ENCODE results near the gene SEPTIN5. TPM values are rescaled to one million over a fixed set of nuclear protein-coding genes. Genes with fewer than 3 reads are reported as not detected.

Gene SEPTIN5
- total RNA-seq, 1 donor from 2014 or later, result 5.0 TPM

DNA sequence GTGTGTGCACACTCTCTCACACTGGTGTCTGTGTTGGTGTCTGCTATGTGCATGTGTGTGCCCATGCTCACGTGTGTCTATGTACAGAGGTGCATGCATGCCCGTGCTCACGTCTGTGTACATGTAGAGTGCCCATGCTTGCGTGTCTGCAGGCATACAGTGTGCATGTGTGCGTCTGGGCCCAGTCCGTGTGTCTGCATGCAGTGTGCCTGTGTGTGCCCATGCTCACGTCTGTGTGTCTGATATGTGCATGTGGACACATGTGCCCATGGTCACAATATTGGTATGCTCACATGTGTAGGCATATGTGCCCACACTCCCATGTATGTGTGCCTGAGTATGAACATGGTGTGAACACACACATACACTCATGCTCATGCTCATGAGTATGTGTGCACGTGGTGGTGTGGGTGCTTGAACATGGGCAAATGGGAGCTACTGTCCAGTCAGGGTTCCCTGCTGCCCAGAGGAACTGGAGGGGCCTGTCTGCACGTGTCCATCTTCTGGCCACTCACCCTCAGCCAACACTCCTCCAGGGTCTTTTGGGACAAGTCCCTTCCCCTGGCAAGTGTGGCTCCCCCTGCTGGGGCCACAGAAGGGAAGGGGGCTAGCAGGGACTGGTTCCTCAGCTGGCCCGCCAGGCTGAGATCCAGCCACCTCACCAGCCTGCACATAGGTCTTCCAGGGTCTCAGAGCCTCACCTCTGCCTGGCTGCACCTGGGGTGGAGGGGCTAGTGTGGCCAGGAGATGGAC is 39.0 kb downstream of the SEPTIN5 start:
- Histone ChIP-seq H3K36me3 (no peaks in the 10 kb centered on the region), H4K20me1 (ENCODE audit: low read depth) (peaks cover 40% of the 10 kb centered on the region), H3K27ac (no peak overlapping the region), H3K9me3 (ENCODE audit: low read depth) (no peaks in the 10 kb centered on the region), H3K4me2 (no peak overlapping the region), H3K4me3 (no peak overlapping the region), H3K4me1 (peaks cover 30% of the 10 kb centered on the region), H3K9ac (no peak overlapping the region), H3K27me3 (peaks cover 77% of the 10 kb centered on the region), H2AFZ (replicated peaks) (no peak overlapping the region), H3F3A (ENCODE audit: low read depth) (peaks cover 7% of the 10 kb centered on the region), H3K79me2 (ENCODE audit: low read depth) (no peaks in the 10 kb centered on the region)
- Mint-ChIP-seq H3K4me3 (no peak overlapping the region), H3K9me3 (no peaks in the 10 kb centered on the region), H3K27me3 (ENCODE audit: insufficient read depth, low read depth) (peaks cover 57% of the 10 kb centered on the region), H3K27ac (no peak overlapping the region), H3K36me3 (no peaks in the 10 kb centered on the region), H3K4me1 (peaks cover 16% of the 10 kb centered on the region)
- TF ChIP-seq, protein P1, sequence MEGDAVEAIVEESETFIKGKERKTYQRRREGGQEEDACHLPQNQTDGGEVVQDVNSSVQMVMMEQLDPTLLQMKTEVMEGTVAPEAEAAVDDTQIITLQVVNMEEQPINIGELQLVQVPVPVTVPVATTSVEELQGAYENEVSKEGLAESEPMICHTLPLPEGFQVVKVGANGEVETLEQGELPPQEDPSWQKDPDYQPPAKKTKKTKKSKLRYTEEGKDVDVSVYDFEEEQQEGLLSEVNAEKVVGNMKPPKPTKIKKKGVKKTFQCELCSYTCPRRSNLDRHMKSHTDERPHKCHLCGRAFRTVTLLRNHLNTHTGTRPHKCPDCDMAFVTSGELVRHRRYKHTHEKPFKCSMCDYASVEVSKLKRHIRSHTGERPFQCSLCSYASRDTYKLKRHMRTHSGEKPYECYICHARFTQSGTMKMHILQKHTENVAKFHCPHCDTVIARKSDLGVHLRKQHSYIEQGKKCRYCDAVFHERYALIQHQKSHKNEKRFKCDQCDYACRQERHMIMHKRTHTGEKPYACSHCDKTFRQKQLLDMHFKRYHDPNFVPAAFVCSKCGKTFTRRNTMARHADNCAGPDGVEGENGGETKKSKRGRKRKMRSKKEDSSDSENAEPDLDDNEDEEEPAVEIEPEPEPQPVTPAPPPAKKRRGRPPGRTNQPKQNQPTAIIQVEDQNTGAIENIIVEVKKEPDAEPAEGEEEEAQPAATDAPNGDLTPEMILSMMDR (IDR thresholded peaks at IDR 0.05), result peak; percentile 46
- TF ChIP-seq EZH2phosphoT487 (IDR thresholded peaks at IDR 0.05), result no peak
- no peak for DNase-seq (ENCODE audit: low spot score)

DNA sequence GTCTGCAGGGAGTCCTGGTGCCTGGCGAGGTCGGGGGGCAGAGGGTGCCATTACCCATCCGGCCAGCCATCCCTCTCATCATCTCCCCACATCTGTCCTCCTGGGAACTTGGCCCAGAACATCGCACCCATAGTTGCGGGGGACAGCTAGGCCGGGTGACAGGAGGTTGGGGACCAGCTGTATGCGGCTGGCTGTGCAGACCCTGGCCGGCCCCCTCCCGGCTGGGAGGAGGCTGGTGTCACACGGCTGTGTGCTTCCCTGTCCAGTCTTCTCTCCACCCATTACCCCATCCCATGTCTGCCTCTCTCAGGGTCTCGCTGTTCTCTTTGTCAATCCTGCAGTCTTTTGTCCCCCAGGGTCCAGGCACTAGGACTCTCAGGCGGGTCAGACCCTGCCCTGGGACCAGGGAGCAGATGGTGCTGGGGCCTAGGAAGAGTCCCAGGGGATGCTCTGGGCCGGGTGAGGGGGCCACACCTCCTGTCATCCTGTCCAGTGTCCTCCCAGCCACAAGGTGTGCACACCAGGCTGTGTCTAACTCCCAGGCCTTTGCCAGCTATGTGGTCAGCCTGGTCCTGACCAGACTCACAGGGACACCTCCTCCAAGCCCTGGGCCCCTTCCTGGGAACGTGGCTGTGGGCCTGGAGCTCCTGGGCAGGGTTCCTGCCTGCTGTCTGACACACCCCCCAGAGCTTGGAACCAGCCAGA is 39.8 kb downstream of the SEPTIN5 start:
- no peaks in the 10 kb centered on the region for H3K36me3 Mint-ChIP-seq
- H3K27ac Mint-ChIP-seq, result no peak overlapping the region
- Histone ChIP-seq H3K9ac (no peak overlapping the region), H3K4me2 (no peak overlapping the region), H2AFZ (replicated peaks) (no peak overlapping the region), H3K4me1 (peaks cover 35% of the 10 kb centered on the region), H3K9me3 (ENCODE audit: low read depth) (no peaks in the 10 kb centered on the region), H3K79me2 (ENCODE audit: low read depth) (no peaks in the 10 kb centered on the region), H3K36me3 (no peaks in the 10 kb centered on the region), H3K27me3 (peaks cover 83% of the 10 kb centered on the region), H4K20me1 (ENCODE audit: low read depth) (peaks cover 49% of the 10 kb centered on the region), H3K27ac (no peak overlapping the region), H3K4me3 (no peak overlapping the region), H3F3A (ENCODE audit: low read depth) (peaks cover 15% of the 10 kb centered on the region)
- H3K4me1 Mint-ChIP-seq, result peaks cover 12% of the 10 kb centered on the region
- DNase-seq (ENCODE audit: low spot score), result no peak
- H3K27me3 Mint-ChIP-seq (ENCODE audit: insufficient read depth, low read depth), result peaks cover 55% of the 10 kb centered on the region
- H3K4me3 Mint-ChIP-seq, result no peak overlapping the region
- TF ChIP-seq EZH2phosphoT487 (IDR thresholded peaks at IDR 0.05) (no peak), EZH2 (IDR thresholded peaks at IDR 0.05) (no peak)
- TF ChIP-seq, protein P1 (IDR thresholded peaks at IDR 0.05), result no peak
- H3K9me3 Mint-ChIP-seq, result no peaks in the 10 kb centered on the region

DNA sequence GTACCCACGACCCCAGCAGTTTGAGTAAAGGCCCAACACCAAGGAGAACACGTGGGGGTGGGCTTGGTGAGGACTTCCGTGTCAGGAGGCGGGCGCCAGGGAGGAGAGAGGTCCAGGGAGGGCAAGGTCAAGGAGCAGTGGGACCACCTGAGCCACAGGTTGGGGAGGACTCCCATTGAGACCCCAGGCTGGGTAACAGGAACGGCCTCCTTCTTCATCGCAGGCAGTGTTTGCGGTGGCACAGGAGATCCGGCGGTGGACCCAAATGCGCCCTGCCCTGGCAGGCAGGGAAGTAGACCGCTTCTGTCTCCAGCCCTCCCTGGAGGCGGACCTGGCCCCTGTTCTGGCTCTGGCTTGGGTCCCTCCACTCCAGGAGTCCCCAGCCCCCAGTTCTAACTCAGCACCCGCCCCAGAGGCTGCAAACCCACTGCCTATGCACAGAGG is 40.4 kb downstream of the SEPTIN5 start:
- Mint-ChIP-seq H3K36me3 (no peaks in the 10 kb centered on the region), H3K4me1 (peaks cover 15% of the 10 kb centered on the region), H3K4me3 (peak overlapping the region; percentile 18), H3K9me3 (no peaks in the 10 kb centered on the region), H3K27ac (no peak overlapping the region), H3K27me3 (ENCODE audit: insufficient read depth, low read depth) (peaks cover 59% of the 10 kb centered on the region)
- H4K20me1 ChIP-seq (ENCODE audit: low read depth), result peaks cover 55% of the 10 kb centered on the region
- H3K36me3 ChIP-seq, result no peaks in the 10 kb centered on the region
- H3K4me1 ChIP-seq, result peaks cover 41% of the 10 kb centered on the region
- H3K27me3 ChIP-seq, result peaks cover 88% of the 10 kb centered on the region
- no peaks in the 10 kb centered on the region for H3K79me2 ChIP-seq (ENCODE audit: low read depth)
- TF ChIP-seq, protein P1 (IDR thresholded peaks at IDR 0.05), result no peak
- TF ChIP-seq EZH2 (IDR thresholded peaks at IDR 0.05) (no peak), EZH2phosphoT487 (IDR thresholded peaks at IDR 0.05) (no peak)
- no peak overlapping the region for H3K27ac ChIP-seq
- H3K9ac ChIP-seq, result no peak overlapping the region
- no peaks in the 10 kb centered on the region for H3K9me3 ChIP-seq (ENCODE audit: low read depth)
- H3K4me3 ChIP-seq, result peak overlapping the region; percentile 38
- H2AFZ ChIP-seq (replicated peaks), result no peak overlapping the region
- no peak for DNase-seq (ENCODE audit: low spot score)
- peak overlapping the region; percentile 76 for H3K4me2 ChIP-seq
- peaks cover 21% of the 10 kb centered on the region for H3F3A ChIP-seq (ENCODE audit: low read depth)
